Memory B cell (primary cell): ENCODE measurements around the gene PRAC2.

Experiments
- ATAC-seq: fragments of 150-1000 bp; cut with Tn5 transposase; 2 replicates; pipeline ENCODE4 v1.10.0; 2021; ENCODE audit warnings: low read depth, mild to moderate bottlenecking, moderate library complexity
- DNase-seq, 2 donors: peaks; one replicate each; pipeline ENCODE4 v3.0.0; 2022; ENCODE audit warnings: low spot score in 2 of 2
- H3K27ac Mint-ChIP-seq: one replicate; pipeline ENCODE4 v1.8.0; 2022; ENCODE audit warnings: mild to moderate bottlenecking, moderate library complexity, mixed read lengths
- H3K27me3 Mint-ChIP-seq: one replicate; pipeline ENCODE4 v1.8.0; 2022; ENCODE audit warnings: mixed read lengths
- H3K36me3 Mint-ChIP-seq: one replicate; pipeline ENCODE4 v1.8.0; 2022; ENCODE audit warnings: mild to moderate bottlenecking, mixed read lengths
- H3K4me1 Mint-ChIP-seq: one replicate; pipeline ENCODE4 v1.8.0; 2022; ENCODE audit warnings: mixed read lengths
- H3K4me3 Mint-ChIP-seq: one replicate; pipeline ENCODE4 v1.8.0; 2022; ENCODE audit warnings: mild to moderate bottlenecking, moderate library complexity, mixed read lengths
- H3K9me3 Mint-ChIP-seq: one replicate; pipeline ENCODE4 v1.8.0; 2022; ENCODE audit warnings: mixed read lengths

The PRAC2 gene

GRCh38 chr17:48752399-48753288 lies 29.7 kb downstream of the PRAC2 start:
- no peaks in the 10 kb centered on the region for H3K36me3 Mint-ChIP-seq
- peaks cover 44% of the 10 kb centered on the region for H3K27me3 Mint-ChIP-seq
- DNase-seq = no peak
- no peak overlapping the region for H3K4me3 Mint-ChIP-seq
- H3K9me3 Mint-ChIP-seq = no peaks in the 10 kb centered on the region
- no peak overlapping the region for H3K27ac Mint-ChIP-seq
- peaks cover 11% of the 10 kb centered on the region for H3K4me1 Mint-ChIP-seq
- ATAC-seq = no peak

GRCh38 chr17:48753794-48754499 lies 31.0 kb downstream of the PRAC2 start:
- H3K27ac Mint-ChIP-seq = peak overlapping the region; percentile 9
- ATAC-seq (no peak), DNase-seq (no peak)
- H3K4me3 Mint-ChIP-seq = no peak overlapping the region
- no peaks in the 10 kb centered on the region for H3K9me3 Mint-ChIP-seq
- H3K27me3 Mint-ChIP-seq = peaks cover 45% of the 10 kb centered on the region
- no peaks in the 10 kb centered on the region for H3K36me3 Mint-ChIP-seq
- peaks cover 11% of the 10 kb centered on the region for H3K4me1 Mint-ChIP-seq

GRCh38 chr17:48754500-48755261 lies 31.7 kb downstream of the PRAC2 start:
- H3K4me3 Mint-ChIP-seq = no peak overlapping the region

GRCh38 chr17:48755356-48755755 lies 32.4 kb downstream of the PRAC2 start:
- ATAC-seq = no peak
- Mint-ChIP-seq H3K27me3 (peaks cover 47% of the 10 kb centered on the region), H3K27ac (no peak overlapping the region), H3K9me3 (no peaks in the 10 kb centered on the region), H3K4me3 (no peak overlapping the region), H3K36me3 (peaks cover 1% of the 10 kb centered on the region), H3K4me1 (peaks cover 11% of the 10 kb centered on the region)
- DNase-seq = no peak

More at GRCh38 chr17:48754500-48755261, 31.7 kb downstream of the PRAC2 start:
- H3K36me3 Mint-ChIP-seq = no peaks in the 10 kb centered on the region
- peaks cover 11% of the 10 kb centered on the region for H3K4me1 Mint-ChIP-seq
- H3K27ac Mint-ChIP-seq = no peak overlapping the region
- DNase-seq (no peak), ATAC-seq (no peak)
- H3K9me3 Mint-ChIP-seq = no peaks in the 10 kb centered on the region
- peaks cover 47% of the 10 kb centered on the region for H3K27me3 Mint-ChIP-seq

- Mint-ChIP-seq H3K9me3 (no peaks in the 10 kb centered on the region), H3K27me3 (peaks cover 39% of the 10 kb centered on the region), H3K27ac (no peak overlapping the region), H3K4me3 (no peak overlapping the region), H3K36me3 (peaks cover 2% of the 10 kb centered on the region), H3K4me1 (peaks cover 11% of the 10 kb centered on the region)
- DNase-seq (no peak), ATAC-seq (no peak)
Measured at GRCh38 chr17:48756830-48757251, 33.9 kb downstream of the PRAC2 start.

- no peaks in the 10 kb centered on the region for H3K9me3 Mint-ChIP-seq
- H3K4me3 Mint-ChIP-seq = no peak overlapping the region
- DNase-seq = no peak
- ATAC-seq = no peak
- H3K27ac Mint-ChIP-seq = no peak overlapping the region
- H3K27me3 Mint-ChIP-seq = peaks cover 40% of the 10 kb centered on the region
- H3K4me1 Mint-ChIP-seq = peaks cover 11% of the 10 kb centered on the region
- H3K36me3 Mint-ChIP-seq = peaks cover 2% of the 10 kb centered on the region
Measured at GRCh38 chr17:48757524-48757961, 34.6 kb downstream of the PRAC2 start.

- H3K9me3 Mint-ChIP-seq = no peaks in the 10 kb centered on the region
- H3K27me3 Mint-ChIP-seq = peaks cover 39% of the 10 kb centered on the region
- no peak for DNase-seq
- ATAC-seq = no peak
- peaks cover 5% of the 10 kb centered on the region for H3K4me1 Mint-ChIP-seq
- no peak overlapping the region for H3K27ac Mint-ChIP-seq
- H3K36me3 Mint-ChIP-seq = peaks cover 2% of the 10 kb centered on the region
- no peak overlapping the region for H3K4me3 Mint-ChIP-seq
Measured at GRCh38 chr17:48759288-48759687, 36.3 kb downstream of the PRAC2 start.

GRCh38 chr17:48760411-48760810 lies 37.4 kb downstream of the PRAC2 start:
- no peak for ATAC-seq
- H3K4me3 Mint-ChIP-seq = no peak overlapping the region
- H3K9me3 Mint-ChIP-seq = no peaks in the 10 kb centered on the region
- peaks cover 35% of the 10 kb centered on the region for H3K27me3 Mint-ChIP-seq
- H3K36me3 Mint-ChIP-seq = peaks cover 2% of the 10 kb centered on the region
- no peak overlapping the region for H3K27ac Mint-ChIP-seq
- H3K4me1 Mint-ChIP-seq = peaks cover 5% of the 10 kb centered on the region
- DNase-seq = no peak

GRCh38 chr17:48761114-48761513 lies 38.1 kb downstream of the PRAC2 start:
- DNase-seq = no peak
- no peaks in the 10 kb centered on the region for H3K9me3 Mint-ChIP-seq
- H3K4me1 Mint-ChIP-seq = peaks cover 5% of the 10 kb centered on the region
- no peak overlapping the region for H3K27ac Mint-ChIP-seq
- H3K27me3 Mint-ChIP-seq = peaks cover 32% of the 10 kb centered on the region
- peaks cover 2% of the 10 kb centered on the region for H3K36me3 Mint-ChIP-seq
- no peak overlapping the region for H3K4me3 Mint-ChIP-seq
- no peak for ATAC-seq

GRCh38 chr17:48767263-48767774 lies 44.3 kb downstream of the PRAC2 start:
- H3K27ac Mint-ChIP-seq = no peak overlapping the region
- no peaks in the 10 kb centered on the region for H3K9me3 Mint-ChIP-seq
- H3K4me1 Mint-ChIP-seq = no peaks in the 10 kb centered on the region
- ATAC-seq = no peak
- no peak for DNase-seq
- no peak overlapping the region for H3K4me3 Mint-ChIP-seq
- peaks cover 19% of the 10 kb centered on the region for H3K27me3 Mint-ChIP-seq
- no peaks in the 10 kb centered on the region for H3K36me3 Mint-ChIP-seq

GRCh38 chr17:48769009-48769675 lies 46.2 kb downstream of the PRAC2 start:
- peaks cover 11% of the 10 kb centered on the region for H3K27me3 Mint-ChIP-seq
- no peak overlapping the region for H3K4me3 Mint-ChIP-seq
- DNase-seq = no peak
- H3K4me1 Mint-ChIP-seq = no peaks in the 10 kb centered on the region
- H3K9me3 Mint-ChIP-seq = no peaks in the 10 kb centered on the region
- no peaks in the 10 kb centered on the region for H3K36me3 Mint-ChIP-seq
- no peak overlapping the region for H3K27ac Mint-ChIP-seq
- ATAC-seq = no peak

- no peak overlapping the region for H3K4me3 Mint-ChIP-seq
- H3K4me1 Mint-ChIP-seq = no peaks in the 10 kb centered on the region
- H3K36me3 Mint-ChIP-seq = no peaks in the 10 kb centered on the region
- peaks cover 2% of the 10 kb centered on the region for H3K9me3 Mint-ChIP-seq
- no peak for DNase-seq
- no peak overlapping the region for H3K27ac Mint-ChIP-seq
- peaks cover 14% of the 10 kb centered on the region for H3K27me3 Mint-ChIP-seq
- ATAC-seq = no peak
Measured at GRCh38 chr17:48770954-48771353, 48.0 kb downstream of the PRAC2 start.

GRCh38 chr17:48773245-48773644 lies 50.3 kb downstream of the PRAC2 start:
- Mint-ChIP-seq H3K4me1 (no peaks in the 10 kb centered on the region), H3K4me3 (no peak overlapping the region), H3K9me3 (peaks cover 2% of the 10 kb centered on the region), H3K27me3 (peaks cover 16% of the 10 kb centered on the region), H3K36me3 (no peaks in the 10 kb centered on the region), H3K27ac (no peak overlapping the region)
- DNase-seq (no peak), ATAC-seq (no peak)
